Hepatocyte (in vitro differentiated cells): ENCODE results near the gene INSR. TPM values are rescaled to one million over a fixed set of nuclear protein-coding genes. Genes with fewer than 3 reads are reported as not detected.

Experiments
- DNase-seq: peaks from one replicate; pipeline ENCODE4 v3.0.0-alpha.2; 2016; ENCODE audit warnings: low spot score
- H2AFZ ChIP-seq: fragments of 200-600 bp; sonication (generic); 2 replicates; pipeline ENCODE4 v1.6.0; 2016; ENCODE audit warnings: antibody characterized with exemption, mild to moderate bottlenecking
- H3K27ac ChIP-seq: fragments of 200-600 bp; sonication (generic); 2 replicates; pipeline ENCODE4 v1.5.1; 2016; ENCODE audit warnings: mild to moderate bottlenecking
- H3K27me3 ChIP-seq: fragments of 200-600 bp; sonication (generic); 2 replicates; pipeline ENCODE4 v1.6.1; 2016
- H3K36me3 ChIP-seq: fragments of 200-600 bp; sonication (generic); replicated peaks from 2 replicates; pipeline ENCODE4 v1.5.1; 2016; ENCODE audit warnings: low read depth; ENCODE audit not compliant: insufficient read depth
- H3K4me1 ChIP-seq: fragments of 200-600 bp; sonication (generic); 2 replicates; pipeline ENCODE4 v1.5.1; 2016; ENCODE audit warnings: mild to moderate bottlenecking, moderate library complexity; ENCODE audit not compliant: insufficient read depth
- H3K4me2 ChIP-seq: fragments of 200-600 bp; sonication (generic); 2 replicates; pipeline ENCODE4 v1.6.0; 2016
- H3K4me3 ChIP-seq: fragments of 200-600 bp; sonication (generic); 2 replicates; pipeline ENCODE4 v1.5.1; 2016; ENCODE audit warnings: mild to moderate bottlenecking
- H3K79me2 ChIP-seq: fragments of 200-600 bp; sonication (generic); 2 replicates; pipeline ENCODE4 v1.6.0; 2017; ENCODE audit warnings: mild to moderate bottlenecking
- H3K9me2 ChIP-seq: fragments of 200-600 bp; sonication (generic); replicated peaks from 2 replicates; pipeline ENCODE4 v1.6.0; 2017; ENCODE audit warnings: mild to moderate bottlenecking; ENCODE audit not compliant: insufficient read depth
- H3K9me3 ChIP-seq: fragments of 200-600 bp; sonication (generic); 2 replicates; pipeline ENCODE4 v1.5.1; 2016; ENCODE audit warnings: low read depth, mild to moderate bottlenecking
- H4K20me1 ChIP-seq: fragments of 200-600 bp; sonication (generic); 2 replicates; pipeline ENCODE4 v1.6.0; 2016; ENCODE audit warnings: mild to moderate bottlenecking; ENCODE audit not compliant: insufficient read depth, poor library complexity, severe bottlenecking
- CTCF ChIP-seq: fragments of 200-600 bp; sonication (generic); IDR thresholded peaks from 2 replicates; pipeline ENCODE4 v1.5.1; 2016; ENCODE audit warnings: antibody characterized with exemption, mild to moderate bottlenecking; ENCODE audit not compliant: poor library complexity
- EZH2 ChIP-seq: fragments of 200-600 bp; sonication (generic); IDR thresholded peaks from 2 replicates; pipeline ENCODE4 v1.6.1; 2016; ENCODE audit warnings: antibody characterized with exemption, mild to moderate bottlenecking, borderline replicate concordance
- EZH2phosphoT487 ChIP-seq: fragments of 200-600 bp; sonication (generic); IDR thresholded peaks from one replicate; pipeline ENCODE4 v1.6.1; 2018; ENCODE audit warnings: antibody characterized with exemption, mild to moderate bottlenecking, low read depth, moderate library complexity; ENCODE audit not compliant: unreplicated experiment, severe bottlenecking
- WGBS: methylation state at CpG from one replicate; pipeline ENCODE4 v1.1.6; 2016; ENCODE audit warnings: low lambda C conversion rate; ENCODE audit errors: missing lambda C conversion rate; 5-methylcytosine and 5-hydroxymethylcytosine counted together
- polyA plus RNA-seq: library from polyadenylated mRNA; unstranded; fragments of >200 nt; fragmentation: Nextera tagmentation; extraction: Ambion mirVana; gene quantifications from 2 replicates; pipeline ENCODE4 v1.2.1, GENCODE V29; 2016
- total RNA-seq: library from RNA; depleted of rRNA; stranded (reverse); fragments of >200 nt; gene quantifications from 2 replicates; pipeline ENCODE4 v1.2.3, GENCODE V29; 2014

Gene INSR
- total and polyA plus RNA-seq, 2 experiments from 2014 or later, result 17.0 to 59.0 TPM

- Histone ChIP-seq H3K79me2 (no peaks in the 10 kb centered on the region), H2AFZ (no peak overlapping the region), H3K36me3 (no peaks in the 10 kb centered on the region), H3K9me3 (no peaks in the 10 kb centered on the region), H3K4me3 (no peak overlapping the region), H3K9me2 (no peaks in the 10 kb centered on the region), H3K4me2 (no peak overlapping the region), H4K20me1 (no peaks in the 10 kb centered on the region), H3K4me1 (no peaks in the 10 kb centered on the region), H3K27me3 (no peaks in the 10 kb centered on the region), H3K27ac (no peak overlapping the region)
- TF ChIP-seq EZH2, result no peak
- no peak for DNase-seq
- WGBS, result 98% methylated on average over 4 of the region's 4 CpGs
Observed at GRCh38 chr19:7331446-7331845, 37.2 kb upstream of the INSR start.

- no peaks in the 10 kb centered on the region for H3K36me3 ChIP-seq
- no peak for DNase-seq
- TF ChIP-seq CTCF (no peak), EZH2 (no peak), EZH2phosphoT487 (no peak)
- H3K27me3 ChIP-seq, result no peaks in the 10 kb centered on the region
- H3K9me3 ChIP-seq, result no peaks in the 10 kb centered on the region
- WGBS, result 97% methylated on average over 4 of the region's 4 CpGs
- H2AFZ ChIP-seq, result no peak overlapping the region
- H3K27ac ChIP-seq, result no peak overlapping the region
- no peaks in the 10 kb centered on the region for H3K9me2 ChIP-seq
- H4K20me1 ChIP-seq, result no peaks in the 10 kb centered on the region
- H3K79me2 ChIP-seq, result no peaks in the 10 kb centered on the region
- no peak overlapping the region for H3K4me3 ChIP-seq
- H3K4me1 ChIP-seq, result no peaks in the 10 kb centered on the region
- H3K4me2 ChIP-seq, result no peak overlapping the region
Observed at GRCh38 chr19:7328647-7329046, 34.4 kb upstream of the INSR start.

- Histone ChIP-seq H3K9me2 (no peaks in the 10 kb centered on the region), H3K4me1 (no peaks in the 10 kb centered on the region), H3K9me3 (no peaks in the 10 kb centered on the region), H3K36me3 (no peaks in the 10 kb centered on the region), H3K79me2 (no peaks in the 10 kb centered on the region), H3K27ac (no peak overlapping the region), H3K4me3 (no peak overlapping the region), H2AFZ (no peak overlapping the region), H3K4me2 (no peak overlapping the region), H4K20me1 (no peaks in the 10 kb centered on the region), H3K27me3 (no peaks in the 10 kb centered on the region)
- WGBS, result 73% methylated on average over 1 of the region's 1 CpG
- TF ChIP-seq EZH2phosphoT487, result no peak
- no peak for TF ChIP-seq CTCF
- TF ChIP-seq EZH2, result no peak
- no peak for DNase-seq
Observed at GRCh38 chr19:7327802-7328201, 33.6 kb upstream of the INSR start.

- Histone ChIP-seq H4K20me1 (no peaks in the 10 kb centered on the region), H3K79me2 (no peaks in the 10 kb centered on the region), H3K4me1 (peaks cover 3% of the 10 kb centered on the region)
Observed at GRCh38 chr19:7326105-7326877, 32.1 kb upstream of the INSR start.

More at GRCh38 chr19:7326105-7326877, 32.1 kb upstream of the INSR start:
- H3K36me3 ChIP-seq, result no peaks in the 10 kb centered on the region
- no peak overlapping the region for H3K4me3 ChIP-seq
- H3K27ac ChIP-seq, result no peak overlapping the region
- DNase-seq, result peak; percentile 30
- H3K27me3 ChIP-seq, result no peaks in the 10 kb centered on the region
- H3K9me3 ChIP-seq, result no peaks in the 10 kb centered on the region
- no peak overlapping the region for H2AFZ ChIP-seq
- TF ChIP-seq EZH2 (no peak), CTCF (peak; percentile 23)
- no peak overlapping the region for H3K4me2 ChIP-seq
- WGBS, result 73% methylated on average over 10 of the region's 10 CpGs
- H3K9me2 ChIP-seq, result no peaks in the 10 kb centered on the region
